Lung (tissue), 12 donors: ENCODE measurements around the gene BARX2. TPM values are rescaled to one million over a fixed set of nuclear protein-coding genes. Genes with fewer than 3 reads are reported as not detected.

Experiments
- ATAC-seq: fragments of 200-7000 bp; cut with Tn5 transposase; one replicate; pipeline ENCODE4 v1.9.1; 2020; ENCODE audit warnings: moderate number of reproducible peaks; ENCODE audit not compliant: insufficient read depth, low FRiP score
- DNase-seq, 3 donors: peaks; one replicate each; pipeline ENCODE4 v3.0.0-alpha.2; 2013 to 2017
- H3K27ac ChIP-seq, 2 donors: one replicate each; pipeline ENCODE4 v1.5.1; 2013; ENCODE audit warnings: mild to moderate bottlenecking in 2 of 2, moderate library complexity in 2 of 2, control low read depth in 1 of 2, inconsistent platforms in 1 of 2, low read depth in 1 of 2, low read length in 1 of 2
- H3K27me3 ChIP-seq, 3 donors: one replicate each; pipeline ENCODE4 v1.5.1; 2013; ENCODE audit warnings: low read length in 2 of 3; ENCODE audit not compliant: control insufficient read depth in 3 of 3, insufficient read depth in 3 of 3
- H3K36me3 ChIP-seq, 4 donors: one replicate each; pipeline ENCODE4 v1.5.1; 2013; ENCODE audit warnings: low read length in 4 of 4, mild to moderate bottlenecking in 1 of 4, moderate library complexity in 1 of 4; ENCODE audit not compliant: control insufficient read depth in 4 of 4, insufficient read depth in 4 of 4
- H3K4me1 ChIP-seq, 5 donors: one replicate each; pipeline ENCODE4 v1.5.1; 2013; ENCODE audit warnings: low read length in 5 of 5, mild to moderate bottlenecking in 2 of 5, moderate library complexity in 1 of 5; ENCODE audit not compliant: control insufficient read depth in 5 of 5, insufficient read depth in 5 of 5
- H3K4me3 ChIP-seq: one replicate; pipeline ENCODE4 v1.5.1; 2013; ENCODE audit warnings: mild to moderate bottlenecking, control low read depth, moderate library complexity
- H3K9ac ChIP-seq, 2 donors: one replicate each; pipeline ENCODE4 v1.5.1; 2013; ENCODE audit warnings: low read length in 2 of 2, control low read depth in 1 of 2; ENCODE audit not compliant: insufficient read depth in 1 of 2
- H3K9me3 ChIP-seq, 4 donors: one replicate each; pipeline ENCODE4 v1.5.1; 2013; ENCODE audit warnings: low read length in 3 of 4, mild to moderate bottlenecking in 1 of 4, moderate library complexity in 1 of 4; ENCODE audit not compliant: control insufficient read depth in 4 of 4, insufficient read depth in 3 of 4
- WGBS, 2 donors: extraction: QIAGEN DNeasy Blood & Tissue Kit; methylation state at CpG; one replicate each; pipeline ENCODE4 v1.1.7; 2013; 5-methylcytosine and 5-hydroxymethylcytosine counted together
- polyA plus RNA-seq, 2 donors: library from polyadenylated mRNA; stranded (reverse); fragments of 200-250 nt; gene quantifications; one replicate each; pipeline ENCODE4 v1.2.1, GENCODE V29; 2013
- total RNA-seq, 2 donors: library from RNA; depleted of rRNA in 1 of 2; stranded (reverse); fragments of >200 nt in 1 of 2; gene quantifications; one replicate each; pipeline ENCODE4 v1.2.1, GENCODE V29; 2014 to 2021
- TF ChIP-seq, protein P1 (sequence below): IDR thresholded peaks from 2 replicates; pipeline ENCODE4 v1.5.1; 2012; ENCODE audit warnings: mild to moderate bottlenecking; ENCODE audit errors: control extremely low read depth, extremely low read depth
- donor health status: control.
- donor health status: control.
- donor health status: Bipolar disorder and iron deficiency.
- donor health status: healthy.
- donor health status: DM: yes; HTN: yes; CAD: no.

The BARX2 gene
- total and polyA plus RNA-seq, 4 donors: 0.39 to 1.1 (median 0.75) TPM

DNA sequence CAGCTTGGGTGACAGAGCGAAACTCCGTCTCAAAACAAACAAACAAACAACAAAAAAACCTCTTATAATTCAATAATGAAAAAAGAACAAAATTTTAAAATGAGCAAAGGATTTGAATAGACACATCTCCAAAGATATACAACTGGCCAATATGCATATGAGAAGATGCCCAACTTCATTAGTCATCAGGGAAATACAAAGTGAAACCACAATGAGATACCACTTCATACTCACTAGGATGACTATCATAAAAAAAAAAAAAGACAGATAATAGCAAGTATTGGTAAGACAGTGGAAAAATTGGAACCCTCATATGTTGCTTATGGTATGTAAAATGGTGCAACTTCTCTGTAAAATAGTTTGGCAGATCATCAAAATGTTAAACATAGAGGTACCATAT is 28.7 kb upstream of the BARX2 start:
- H3K27ac ChIP-seq: no peak overlapping the region
- TF ChIP-seq, protein P1, sequence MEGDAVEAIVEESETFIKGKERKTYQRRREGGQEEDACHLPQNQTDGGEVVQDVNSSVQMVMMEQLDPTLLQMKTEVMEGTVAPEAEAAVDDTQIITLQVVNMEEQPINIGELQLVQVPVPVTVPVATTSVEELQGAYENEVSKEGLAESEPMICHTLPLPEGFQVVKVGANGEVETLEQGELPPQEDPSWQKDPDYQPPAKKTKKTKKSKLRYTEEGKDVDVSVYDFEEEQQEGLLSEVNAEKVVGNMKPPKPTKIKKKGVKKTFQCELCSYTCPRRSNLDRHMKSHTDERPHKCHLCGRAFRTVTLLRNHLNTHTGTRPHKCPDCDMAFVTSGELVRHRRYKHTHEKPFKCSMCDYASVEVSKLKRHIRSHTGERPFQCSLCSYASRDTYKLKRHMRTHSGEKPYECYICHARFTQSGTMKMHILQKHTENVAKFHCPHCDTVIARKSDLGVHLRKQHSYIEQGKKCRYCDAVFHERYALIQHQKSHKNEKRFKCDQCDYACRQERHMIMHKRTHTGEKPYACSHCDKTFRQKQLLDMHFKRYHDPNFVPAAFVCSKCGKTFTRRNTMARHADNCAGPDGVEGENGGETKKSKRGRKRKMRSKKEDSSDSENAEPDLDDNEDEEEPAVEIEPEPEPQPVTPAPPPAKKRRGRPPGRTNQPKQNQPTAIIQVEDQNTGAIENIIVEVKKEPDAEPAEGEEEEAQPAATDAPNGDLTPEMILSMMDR: no peak
- no peak for DNase-seq
- no peaks in the 10 kb centered on the region for H3K36me3 ChIP-seq
- 89 to 92% methylated on average over 2 of the region's 2 CpGs for WGBS, 2 donors
- no peaks in the 10 kb centered on the region for H3K9me3 ChIP-seq
- no peak for ATAC-seq
- peaks cover 0 to 5% (median 2%) of the 10 kb centered on the region in 3 donors for H3K27me3 ChIP-seq
- no peak overlapping the region for H3K4me3 ChIP-seq
- no peak overlapping the region for H3K9ac ChIP-seq
- no peaks in the 10 kb centered on the region for H3K4me1 ChIP-seq

DNA sequence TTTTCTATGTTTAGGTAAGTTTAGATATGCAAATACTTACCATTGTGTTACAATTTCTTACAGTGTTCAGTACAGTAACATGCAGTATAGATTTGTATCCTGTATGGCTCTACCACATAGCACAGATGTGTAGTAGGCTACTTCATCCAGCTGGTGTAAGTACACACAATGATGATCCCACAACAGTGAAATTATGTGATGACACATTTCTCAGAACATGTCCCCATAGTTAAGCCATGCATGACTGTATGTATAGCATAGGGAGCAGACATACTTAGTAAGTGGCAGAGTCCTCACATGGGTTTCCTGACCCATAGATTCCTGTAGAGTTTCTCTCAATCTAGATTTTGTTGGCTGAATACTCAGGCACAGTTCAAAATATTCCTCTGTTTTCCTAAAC is 26.8 kb upstream of the BARX2 start:
- Histone ChIP-seq H3K27ac (no peak overlapping the region), H3K9ac (no peak overlapping the region), H3K4me1 (no peaks in the 10 kb centered on the region), H3K4me3 (no peak overlapping the region), H3K36me3 (no peaks in the 10 kb centered on the region), H3K9me3 (no peaks in the 10 kb centered on the region), H3K27me3 (peaks cover 0 to 5% (median 3%) of the 10 kb centered on the region in 3 donors)
- ATAC-seq (no peak), DNase-seq (no peak)
- TF ChIP-seq, protein P1: no peak

DNA sequence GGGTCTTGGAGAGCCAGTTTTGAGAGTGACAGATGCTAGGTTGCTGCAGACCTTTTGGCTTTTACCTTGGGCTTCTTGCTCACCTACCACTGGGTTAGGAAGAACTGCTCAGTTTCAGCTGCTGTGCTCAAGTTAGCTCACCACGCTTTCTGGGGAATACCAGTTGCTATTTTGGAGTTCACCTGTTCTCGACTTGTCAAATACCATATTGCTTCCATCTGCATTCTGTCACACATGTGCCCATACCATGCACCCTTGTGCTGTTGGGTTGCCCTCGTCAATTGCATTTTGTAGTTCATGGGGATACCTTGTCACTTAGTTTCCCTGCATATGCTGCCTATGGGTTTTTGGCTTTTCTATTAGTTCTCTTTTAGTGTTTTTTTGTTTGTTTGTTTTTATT is 23.0 kb upstream of the BARX2 start:
- no peak for ATAC-seq
- Histone ChIP-seq H3K27me3 (peaks cover 0 to 5% (median 3%) of the 10 kb centered on the region in 3 donors), H3K4me3 (no peak overlapping the region), H3K9ac (no peak overlapping the region), H3K27ac (no peak overlapping the region), H3K9me3 (peaks cover 0 to 2% (median 0%) of the 10 kb centered on the region in 4 donors), H3K4me1 (peaks cover 0 to 6% (median 0%) of the 10 kb centered on the region in 5 donors), H3K36me3 (no peaks in the 10 kb centered on the region)
- DNase-seq: no peak
- 92 to 97% methylated on average over 3 of the region's 3 CpGs for WGBS, 2 donors
- TF ChIP-seq, protein P1: no peak

DNA sequence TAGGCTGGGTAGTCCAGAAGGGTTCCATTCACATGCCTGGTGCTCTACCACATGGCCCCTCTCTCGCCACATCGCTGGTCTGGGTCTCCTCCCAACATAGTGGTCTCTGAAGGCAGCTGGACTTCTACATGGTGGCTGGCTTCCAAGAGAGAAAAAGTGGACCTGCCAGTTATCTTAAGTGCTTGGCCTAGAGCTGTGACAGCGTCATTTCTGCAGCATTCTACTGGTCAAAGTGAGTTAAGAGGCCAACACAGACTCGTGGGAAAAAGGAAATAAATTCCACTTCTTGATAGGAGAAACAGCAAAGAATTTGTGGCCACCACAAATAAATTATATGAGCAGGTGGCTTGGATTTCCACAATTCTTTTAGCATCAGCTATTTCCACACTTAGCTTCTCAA is 21.0 kb upstream of the BARX2 start:
- DNase-seq (peak in 1 of 3 donors; percentile 37), ATAC-seq (no peak)
- WGBS, 2 donors: 61% methylated on average over 4 of the region's 4 CpGs
- no peak overlapping the region for H3K4me3 ChIP-seq
- peaks cover 0 to 5% (median 3%) of the 10 kb centered on the region in 3 donors for H3K27me3 ChIP-seq
- no peaks in the 10 kb centered on the region for H3K36me3 ChIP-seq
- H3K4me1 ChIP-seq: peaks cover 0 to 6% (median 0%) of the 10 kb centered on the region in 5 donors
- H3K9ac ChIP-seq: no peak overlapping the region
- TF ChIP-seq, protein P1: no peak
- H3K9me3 ChIP-seq: peaks cover 0 to 4% (median under 1%) of the 10 kb centered on the region in 4 donors
- H3K27ac ChIP-seq: no peak overlapping the region
